Nephron progenitor cell (in vitro differentiated cells): Measurements from ENCODE around the gene ROGDI.

Experiments used
- DNase-seq: peaks from one replicate; pipeline ENCODE4 v3.0.0; 2021
- H3K27ac Mint-ChIP-seq: 2 replicates; pipeline ENCODE4 v1.8.0; 2021; ENCODE audit warnings: mild to moderate bottlenecking, moderate library complexity, mixed read lengths
- H3K27me3 Mint-ChIP-seq: 2 replicates; pipeline ENCODE4 v1.8.0; 2021; ENCODE audit warnings: mild to moderate bottlenecking, low read depth, mixed read lengths; ENCODE audit not compliant: poor library complexity
- H3K36me3 Mint-ChIP-seq: 2 replicates; pipeline ENCODE4 v1.8.0; 2021; ENCODE audit warnings: low read depth, mixed read lengths
- H3K4me1 Mint-ChIP-seq: 2 replicates; pipeline ENCODE4 v1.8.0; 2021; ENCODE audit warnings: mixed read lengths
- H3K4me3 Mint-ChIP-seq: 2 replicates; pipeline ENCODE4 v1.8.0; 2021; ENCODE audit warnings: mild to moderate bottlenecking, moderate library complexity, mixed read lengths
- H3K9me3 Mint-ChIP-seq: 2 replicates; pipeline ENCODE4 v1.8.0; 2021; ENCODE audit warnings: mild to moderate bottlenecking, moderate library complexity, mixed read lengths
- TF ChIP-seq, protein P1 (sequence below): fragments of 200-600 bp; sonication (generic); IDR thresholded peaks from 2 replicates; pipeline ENCODE4 v1.5.0; 2021; ENCODE audit warnings: antibody characterized with exemption

The ROGDI gene

DNA sequence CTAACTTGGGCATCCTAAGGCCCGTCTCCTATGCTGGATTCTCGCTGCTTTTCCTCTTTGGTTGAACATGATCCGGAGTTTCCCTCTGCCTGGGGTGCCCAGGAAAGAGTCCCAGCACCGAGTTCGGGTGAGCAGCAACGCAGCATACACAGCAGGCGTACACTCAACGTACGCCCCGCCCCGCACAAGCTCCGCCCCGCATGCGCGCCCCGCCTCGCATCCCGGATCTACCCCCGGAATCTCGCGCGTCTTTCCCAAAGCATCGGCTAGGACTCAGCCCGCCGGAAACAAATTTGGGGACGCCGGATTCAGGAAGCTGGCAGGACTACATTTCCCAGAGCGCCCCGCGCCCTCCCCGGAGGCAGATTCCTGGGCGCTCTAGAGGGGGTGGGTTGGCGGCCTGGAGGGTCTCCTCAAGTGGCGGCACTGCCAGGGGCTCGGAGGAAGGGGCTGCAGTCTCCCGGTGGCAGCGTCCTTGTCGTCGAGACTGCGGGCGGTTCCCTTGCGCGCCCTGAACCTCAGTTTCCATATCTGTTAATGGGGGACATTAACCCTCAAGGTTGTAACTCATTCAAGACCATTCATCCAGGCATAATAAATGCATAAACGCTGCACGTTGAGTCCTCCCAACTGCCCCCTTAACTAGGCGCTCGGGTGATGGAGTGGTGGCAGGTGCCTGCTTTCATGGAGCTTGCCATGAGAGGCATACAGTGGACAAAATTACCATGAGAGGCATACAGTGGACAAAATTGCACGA, 33.7 kb downstream of the ROGDI start:
- TF ChIP-seq, protein P1, sequence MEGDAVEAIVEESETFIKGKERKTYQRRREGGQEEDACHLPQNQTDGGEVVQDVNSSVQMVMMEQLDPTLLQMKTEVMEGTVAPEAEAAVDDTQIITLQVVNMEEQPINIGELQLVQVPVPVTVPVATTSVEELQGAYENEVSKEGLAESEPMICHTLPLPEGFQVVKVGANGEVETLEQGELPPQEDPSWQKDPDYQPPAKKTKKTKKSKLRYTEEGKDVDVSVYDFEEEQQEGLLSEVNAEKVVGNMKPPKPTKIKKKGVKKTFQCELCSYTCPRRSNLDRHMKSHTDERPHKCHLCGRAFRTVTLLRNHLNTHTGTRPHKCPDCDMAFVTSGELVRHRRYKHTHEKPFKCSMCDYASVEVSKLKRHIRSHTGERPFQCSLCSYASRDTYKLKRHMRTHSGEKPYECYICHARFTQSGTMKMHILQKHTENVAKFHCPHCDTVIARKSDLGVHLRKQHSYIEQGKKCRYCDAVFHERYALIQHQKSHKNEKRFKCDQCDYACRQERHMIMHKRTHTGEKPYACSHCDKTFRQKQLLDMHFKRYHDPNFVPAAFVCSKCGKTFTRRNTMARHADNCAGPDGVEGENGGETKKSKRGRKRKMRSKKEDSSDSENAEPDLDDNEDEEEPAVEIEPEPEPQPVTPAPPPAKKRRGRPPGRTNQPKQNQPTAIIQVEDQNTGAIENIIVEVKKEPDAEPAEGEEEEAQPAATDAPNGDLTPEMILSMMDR: no peak
- DNase-seq: peak; percentile 98
- Mint-ChIP-seq H3K4me1 (peaks cover 25% of the 10 kb centered on the region), H3K36me3 (peaks cover 4% of the 10 kb centered on the region), H3K9me3 (no peaks in the 10 kb centered on the region), H3K27me3 (no peaks in the 10 kb centered on the region), H3K27ac (peak overlapping the region; percentile 55), H3K4me3 (peak overlapping the region; percentile 82)

DNA sequence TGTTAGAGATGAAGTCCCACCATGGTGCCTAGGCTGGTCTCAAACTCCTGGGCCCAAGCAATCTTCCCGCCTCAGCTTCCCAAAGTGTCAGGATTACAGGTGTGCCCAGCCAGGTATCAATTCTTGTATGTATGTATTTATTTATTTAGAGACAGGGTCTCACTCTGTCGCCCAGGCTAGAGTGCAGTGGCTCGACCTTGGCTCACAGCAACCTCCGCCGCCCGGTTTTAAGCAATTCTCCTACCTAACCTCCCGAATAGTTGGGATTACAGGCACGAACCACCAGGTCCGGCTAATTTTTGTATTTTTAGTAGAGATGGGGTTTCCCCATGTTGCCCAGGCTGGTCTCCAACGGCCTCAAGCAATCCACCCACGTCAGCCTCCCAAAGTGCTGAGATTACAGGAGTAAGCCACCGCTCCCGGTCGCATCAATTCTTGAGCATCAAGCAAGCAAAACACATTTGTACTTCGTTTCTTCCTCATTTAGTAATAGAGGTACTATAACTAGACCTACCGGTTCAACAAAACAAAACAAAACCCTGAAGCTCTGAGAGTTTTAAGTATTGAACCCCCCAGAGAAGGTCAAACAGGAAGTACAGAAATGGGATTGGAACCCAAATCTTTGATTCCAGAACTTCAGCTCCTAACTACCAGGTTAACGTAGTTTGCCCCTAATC, 34.4 kb downstream of the ROGDI start:
- Mint-ChIP-seq H3K36me3 (peaks cover 6% of the 10 kb centered on the region), H3K27me3 (no peaks in the 10 kb centered on the region), H3K4me3 (peak overlapping the region; percentile 82), H3K9me3 (no peaks in the 10 kb centered on the region), H3K4me1 (peaks cover 25% of the 10 kb centered on the region), H3K27ac (no peak overlapping the region)
- TF ChIP-seq, protein P1: no peak
- no peak for DNase-seq

DNA sequence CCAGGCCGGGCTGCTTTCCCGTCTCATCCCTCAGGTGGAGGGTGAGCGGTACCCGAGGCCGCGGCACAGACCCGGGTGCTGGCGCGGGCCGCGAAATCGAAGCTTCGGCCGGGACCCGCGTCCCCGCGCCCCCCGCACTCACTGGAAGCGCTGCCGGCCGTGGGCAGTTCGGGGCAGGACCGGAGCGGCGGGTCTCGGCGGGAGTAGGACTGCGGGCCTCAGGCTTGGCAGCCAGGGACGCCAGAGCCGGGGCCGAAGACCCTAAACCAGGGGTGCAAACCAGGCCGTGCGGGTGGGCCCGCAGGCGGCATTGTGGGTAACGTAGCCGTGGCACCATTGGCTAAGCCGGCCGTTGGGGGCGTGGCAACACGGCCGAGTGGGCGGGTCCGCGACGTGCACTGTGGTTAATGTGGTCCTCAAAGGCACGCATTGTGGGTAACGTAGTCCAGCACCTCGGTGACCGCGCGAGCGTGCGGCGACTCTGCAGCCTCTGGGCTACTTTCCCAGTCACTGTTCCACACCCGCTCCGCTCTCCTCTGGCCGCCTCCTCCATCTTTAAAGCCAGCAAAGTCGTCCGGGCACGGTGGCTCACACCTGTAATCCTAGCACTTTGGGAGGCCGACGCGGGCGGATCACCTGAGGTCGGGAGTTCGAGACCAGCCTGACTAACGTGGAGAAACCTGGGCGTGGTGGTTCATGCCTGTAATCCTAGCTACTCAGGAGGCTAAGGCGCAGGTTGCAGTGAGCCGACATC, 35.4 kb downstream of the ROGDI start, which contains the start of gene ZNF500:
Gene ZNF500, minus strand, starts transcription at position 288 of the 754 bp plus-strand sequence. CDS start 1,184 bp downstream, outside the sequence.
- Mint-ChIP-seq H3K27me3 (no peaks in the 10 kb centered on the region), H3K9me3 (no peaks in the 10 kb centered on the region), H3K4me3 (peak within 1 kb of the TSS; percentile 88), H3K4me1 (peaks cover 25% of the 10 kb centered on the region), H3K27ac (peak within 1 kb of the TSS; percentile 91), H3K36me3 (peaks cover 6% of the 10 kb centered on the region)
- DNase-seq: peak; percentile 99
- TF ChIP-seq, protein P1: no peak

DNA sequence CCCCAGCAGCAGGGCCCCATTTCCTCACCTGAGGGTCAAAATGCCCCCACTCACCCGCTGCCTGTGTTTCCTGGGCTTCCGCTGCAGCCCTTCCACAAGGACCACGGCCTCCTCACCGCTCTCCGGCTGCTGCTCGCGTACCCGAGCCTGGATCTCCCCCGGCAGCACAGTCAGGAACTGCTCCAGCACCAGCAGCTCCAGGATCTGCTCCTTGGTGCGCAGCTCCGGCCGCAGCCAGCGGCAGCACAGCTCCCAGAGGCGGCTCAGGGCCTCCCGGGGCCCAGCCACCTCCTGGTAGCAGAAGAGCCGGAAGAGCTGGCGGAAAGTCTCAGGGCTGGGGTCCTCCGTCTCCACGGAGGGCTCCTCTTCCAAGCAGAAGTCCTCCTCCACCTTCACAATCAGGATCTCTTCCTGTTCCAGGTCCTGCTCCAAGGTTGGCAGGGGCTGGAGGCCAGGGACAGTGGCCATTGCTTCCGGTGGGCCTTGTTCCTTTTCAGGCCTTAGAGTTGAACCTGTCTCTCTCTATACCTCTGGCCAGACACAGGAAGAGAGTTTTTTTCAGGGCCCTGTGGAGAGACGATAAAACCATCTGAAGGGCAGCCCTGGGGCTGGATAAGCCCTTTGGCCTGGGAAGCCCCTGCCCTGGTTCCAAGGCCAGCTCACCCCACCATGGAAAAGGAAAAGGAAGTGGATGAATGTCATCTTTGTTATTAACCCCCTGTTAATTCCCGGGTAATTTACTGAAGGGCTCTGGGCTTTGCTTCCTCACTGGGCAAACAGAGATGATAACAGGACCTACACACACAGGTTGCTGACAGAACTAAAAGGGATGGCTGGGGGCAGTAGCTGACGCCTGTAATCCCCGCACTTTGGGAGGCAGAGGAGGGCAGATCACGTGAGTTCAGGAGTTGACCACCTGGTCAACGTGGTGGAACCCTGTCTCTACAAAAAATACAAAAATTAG, 36.6 kb downstream of the ROGDI start:
- Mint-ChIP-seq H3K27ac (peak overlapping the region; percentile 91), H3K9me3 (no peaks in the 10 kb centered on the region), H3K36me3 (peaks cover 9% of the 10 kb centered on the region), H3K4me3 (peak overlapping the region; percentile 88), H3K27me3 (no peaks in the 10 kb centered on the region), H3K4me1 (peaks cover 25% of the 10 kb centered on the region)
- TF ChIP-seq, protein P1: no peak
- no peak for DNase-seq

DNA sequence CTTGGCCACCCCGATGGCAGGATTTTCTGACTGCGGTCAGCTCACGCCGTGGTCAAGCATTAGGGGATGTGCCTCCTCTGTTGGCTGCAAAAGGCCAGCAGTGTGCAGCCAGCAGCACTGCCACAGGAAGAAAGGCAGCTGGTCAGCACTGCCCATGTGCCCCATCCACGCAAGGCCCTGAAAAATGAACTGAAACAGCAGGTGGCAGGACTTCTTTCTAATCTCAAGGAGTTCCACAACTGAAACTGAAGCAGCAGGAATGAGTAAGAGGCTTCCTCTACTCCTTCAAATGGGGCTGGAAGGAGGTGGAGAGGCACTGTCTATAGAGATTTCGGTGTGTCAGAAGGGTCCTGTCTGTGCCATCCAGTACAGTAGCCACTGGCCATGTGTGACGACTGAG, 38.6 kb downstream of the ROGDI start:
- Mint-ChIP-seq H3K36me3 (peaks cover 24% of the 10 kb centered on the region), H3K4me1 (peaks cover 18% of the 10 kb centered on the region), H3K27ac (no peak overlapping the region), H3K27me3 (no peaks in the 10 kb centered on the region), H3K4me3 (peak overlapping the region; percentile 23), H3K9me3 (no peaks in the 10 kb centered on the region)
- TF ChIP-seq, protein P1: no peak
- DNase-seq: no peak
